ELR (cell line): Measurements from ENCODE around the gene TENM4.

Experiments used
- DNase-seq: peaks from one replicate; pipeline ENCODE4 v3.0.0-alpha.2; 2015; ENCODE audit warnings: low read depth

TENM4 gene

GRCh38 chr11:78933350-78933749 lies 507.5 kb downstream of the TENM4 start:
- DNase-seq = no peak

DNA sequence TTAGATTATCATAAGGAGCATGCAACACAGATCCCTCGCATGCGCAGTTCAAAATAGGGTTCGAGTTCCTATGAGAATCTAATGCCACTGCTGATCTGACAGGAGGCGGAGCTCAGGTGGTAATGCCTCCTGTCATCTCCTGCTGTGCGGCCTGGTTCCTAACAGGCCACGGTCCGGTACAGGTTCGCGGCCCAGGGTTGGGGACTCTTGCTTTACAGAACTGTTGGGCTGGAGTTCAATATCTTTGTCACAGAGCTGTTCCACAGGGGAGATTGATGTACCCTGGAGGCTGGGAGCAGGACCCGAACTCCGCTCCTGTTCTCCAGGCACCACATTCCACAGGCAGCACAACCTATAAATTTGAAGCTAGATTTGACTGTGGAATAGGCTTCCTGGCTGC lies 508.1 kb downstream of the TENM4 start:
- no peak for DNase-seq

- DNase-seq = no peak
These were observed 508.9 kb downstream of the TENM4 start for GRCh38 chr11:78931891-78932290.

GRCh38 chr11:78930810-78931523 lies 509.9 kb downstream of the TENM4 start:
- DNase-seq = no peak

- no peak for DNase-seq
These were observed 511.0 kb downstream of the TENM4 start for GRCh38 chr11:78929906-78930220.

GRCh38 chr11:78929207-78929905 lies 511.5 kb downstream of the TENM4 start:
- no peak for DNase-seq

DNA sequence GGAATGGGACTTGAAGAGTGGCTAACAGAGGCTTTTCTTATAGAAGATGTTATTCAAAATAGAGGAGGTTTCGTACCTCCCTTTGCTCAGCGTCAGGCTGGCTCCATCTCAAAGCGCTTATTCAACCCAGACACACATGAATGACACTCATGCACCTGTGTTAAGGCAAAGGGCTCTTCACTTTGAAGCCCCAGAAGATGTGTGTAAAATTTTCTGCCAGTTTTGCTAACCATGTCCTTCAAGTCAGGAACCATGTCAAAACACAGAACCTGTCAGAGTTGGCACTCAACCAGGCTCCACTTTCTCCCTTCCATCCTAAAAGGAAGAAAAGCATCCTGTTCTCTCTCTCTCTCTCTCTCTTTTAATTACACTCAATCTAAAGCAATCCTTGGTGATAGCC lies 513.3 kb downstream of the TENM4 start:
- DNase-seq = no peak

DNA sequence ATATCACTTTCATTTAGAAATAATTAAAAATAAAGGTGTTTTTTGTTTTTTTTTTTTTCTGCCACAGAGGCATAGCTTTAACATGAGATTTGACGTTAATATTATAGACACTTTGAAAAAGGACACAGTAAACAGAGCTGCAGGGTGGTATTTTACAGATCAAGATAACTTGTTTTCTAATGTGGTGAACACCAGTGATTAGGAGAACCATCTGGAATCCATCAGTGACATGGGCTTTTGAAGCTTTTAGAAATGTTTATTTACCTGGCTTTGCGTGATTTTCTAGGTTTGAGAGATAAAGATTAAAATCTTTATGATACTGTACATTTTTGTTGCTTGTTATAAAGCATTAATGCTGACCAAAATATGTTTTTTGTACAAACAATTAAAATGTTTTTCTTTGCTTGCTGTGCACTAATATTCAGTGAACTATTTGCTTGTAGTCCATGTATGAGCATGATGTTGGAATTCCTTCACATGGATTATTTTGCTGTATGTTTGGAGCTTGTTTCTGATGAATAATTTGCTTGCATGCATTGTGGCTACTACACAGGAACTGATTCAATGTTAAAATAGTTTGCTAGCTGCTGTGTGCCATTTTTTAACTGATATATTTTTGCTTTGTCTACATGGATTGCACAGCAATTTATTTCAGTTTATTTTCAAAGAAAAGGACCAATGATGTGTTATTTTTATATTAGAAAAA lies 514.0 kb downstream of the TENM4 start:
- DNase-seq = no peak

GRCh38 chr11:78925387-78925786 lies 515.4 kb downstream of the TENM4 start:
- no peak for DNase-seq

- DNase-seq = no peak
These were observed 517.8 kb downstream of the TENM4 start for GRCh38 chr11:78922859-78923625.

GRCh38 chr11:78921509-78921908 lies 519.3 kb downstream of the TENM4 start:
- DNase-seq = no peak

- DNase-seq = no peak
These were observed 520.5 kb downstream of the TENM4 start for GRCh38 chr11:78920329-78920728.

DNA sequence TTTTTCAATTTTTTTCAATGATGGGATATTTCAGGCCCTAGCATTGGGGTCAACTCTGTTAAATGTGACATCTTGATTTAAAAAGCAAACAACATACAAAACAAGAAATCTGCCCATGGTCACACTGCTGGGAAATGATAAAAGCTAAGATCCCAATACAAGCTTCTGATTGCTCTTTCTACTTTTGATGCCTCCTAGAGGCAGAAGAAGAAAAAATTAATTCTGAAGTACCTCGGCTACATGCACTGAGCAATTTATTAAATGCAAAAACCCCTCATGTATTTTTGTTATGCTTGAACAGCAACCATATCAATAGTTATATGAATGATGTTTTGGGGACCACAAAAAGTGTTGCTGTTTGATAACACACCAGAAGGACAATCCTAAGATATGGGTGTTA lies 524.1 kb downstream of the TENM4 start:
- DNase-seq = peak; percentile 3

DNA sequence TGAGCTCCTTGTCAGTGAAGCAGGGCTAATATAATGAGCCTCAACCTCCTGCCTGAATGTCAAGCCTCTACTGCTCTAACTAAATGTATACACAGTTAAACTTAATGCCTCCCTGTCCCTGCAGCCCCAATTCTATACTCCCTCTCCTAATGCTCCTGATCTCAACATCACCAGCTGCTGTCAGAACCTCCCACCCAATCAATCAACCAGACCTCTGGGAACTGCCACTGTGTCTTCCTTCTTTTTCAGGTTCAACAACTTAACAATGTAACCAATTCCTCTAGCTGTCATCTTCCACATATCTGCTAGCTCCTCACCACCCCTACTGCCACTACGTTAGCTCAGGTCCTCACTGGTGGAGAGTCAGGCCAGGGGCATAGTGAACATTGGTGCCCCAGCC lies 526.3 kb downstream of the TENM4 start:
- no peak for DNase-seq

GRCh38 chr11:78912778-78913177 lies 528.1 kb downstream of the TENM4 start:
- DNase-seq = no peak

DNA sequence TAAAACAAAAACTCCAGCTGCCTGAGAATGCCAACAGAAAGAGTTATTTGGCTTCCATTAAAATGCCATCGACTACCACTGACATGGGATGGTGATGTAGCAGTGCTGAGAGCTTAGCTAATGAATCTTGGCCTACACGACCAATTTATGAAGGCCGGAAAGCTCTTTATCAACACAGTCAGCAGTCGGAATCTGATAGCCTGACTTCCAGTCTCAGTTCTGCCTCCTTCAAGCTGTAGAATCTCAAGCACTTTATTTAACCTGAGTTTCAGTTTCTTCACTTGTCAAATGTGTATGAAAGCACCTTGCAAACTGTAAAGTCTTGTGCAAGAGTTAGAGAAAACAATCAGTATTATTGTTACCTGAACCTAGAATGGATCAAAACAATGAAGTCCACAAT lies 530.5 kb downstream of the TENM4 start:
- no peak for DNase-seq

DNA sequence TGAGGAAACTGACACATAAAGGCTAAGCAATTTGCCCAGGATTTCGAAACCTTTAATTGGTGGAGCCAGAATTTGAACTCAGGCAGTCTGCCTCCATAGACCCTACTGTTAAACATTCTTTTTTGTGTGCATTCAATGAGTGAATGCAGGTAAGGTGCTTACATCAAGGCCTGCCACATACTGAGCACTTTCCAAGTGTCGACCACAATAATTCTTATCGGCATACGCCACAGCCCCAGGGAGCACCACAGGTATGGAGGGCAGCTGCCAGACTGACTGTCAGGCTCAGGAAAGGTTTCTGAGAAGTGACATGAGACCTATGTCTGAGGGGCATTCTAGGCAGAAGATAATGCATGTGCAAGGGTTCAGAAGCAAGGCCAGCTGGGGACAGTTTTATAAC lies 531.4 kb downstream of the TENM4 start:
- no peak for DNase-seq

- no peak for DNase-seq
These were observed 533.2 kb downstream of the TENM4 start for GRCh38 chr11:78907636-78908035.

GRCh38 chr11:78906566-78906965 lies 534.3 kb downstream of the TENM4 start:
- no peak for DNase-seq

- DNase-seq = no peak
These were observed 535.1 kb downstream of the TENM4 start for GRCh38 chr11:78905756-78906155.

- DNase-seq = no peak
These were observed 537.9 kb downstream of the TENM4 start for GRCh38 chr11:78902771-78903507.

GRCh38 chr11:78901831-78902230 lies 539.0 kb downstream of the TENM4 start:
- no peak for DNase-seq
